HCT116 (cell line): ENCODE measurements around the gene GPX1. TPM values are rescaled to one million over a fixed set of nuclear protein-coding genes. Genes with fewer than 3 reads are reported as not detected.

Experiments
- ATAC-seq: fragments of 200-7000 bp; cut with Tn5 transposase; 2 replicates; pipeline ENCODE4 v1.9.1; 2020; ENCODE audit warnings: mild to moderate bottlenecking, moderate library complexity
- BruUV-seq: library from RNA; stranded (reverse); fragments of 400-500 nt; replicated peaks from 2 replicates; lab custom pipeline; 2021; lab: Mats Ljungman, UMichigan
- CTCF ChIA-PET: fragments of 300-600 bp; sonication (Branson Sonifier 250); formaldehyde crosslinking; loops from one replicate; lab custom pipeline; 2021; ENCODE audit warnings: antibody characterized with exemption; lab: Charles Lee
- POLR2A ChIA-PET: fragments of 300-600, 350-600 bp; sonication (Branson Sonifier 250); formaldehyde crosslinking; loops from one replicate; lab custom pipeline; 2021; ENCODE audit warnings: antibody characterized with exemption; lab: Charles Lee
- RAD21 ChIA-PET, 2 experiments: fragments of 300-600 bp; sonication (Branson Sonifier 250); formaldehyde crosslinking; loops; one replicate each; lab custom pipeline; 2023; ENCODE audit warnings: low total read pairs in 2 of 2; ENCODE audit not compliant: uncharacterized antibody in 2 of 2, unreplicated experiment in 2 of 2, low non-redundant PET in 1 of 2; lab: Charles Lee
- DNase-seq: peaks from one replicate; pipeline ENCODE4 v3.0.0-alpha.2; 2010; ENCODE audit warnings: low read depth, low spot score
- H2AFZ ChIP-seq: fragments of 200-600 bp; shearing (Covaris generic), sonication (generic); 2 replicates; pipeline ENCODE4 v1.6.1; 2017; ENCODE audit warnings: low read depth, mixed run types, mixed read lengths, antibody characterized with exemption, low read length; ENCODE audit not compliant: poor library complexity, severe bottlenecking
- H3K27ac ChIP-seq: 2 replicates; pipeline ENCODE4 v1.5.1; 2012; ENCODE audit warnings: low read depth, low read length
- H3K27me3 ChIP-seq: fragments of 200-600 bp; sonication (generic); 2 replicates; pipeline ENCODE4 v1.6.1; 2016; ENCODE audit warnings: mixed run types, low read length, mixed read lengths; ENCODE audit not compliant: insufficient read depth
- H3K36me3 ChIP-seq, 2 experiments: fragments of 200-500 bp in 1 of 2; fragments of 200-600 bp in 1 of 2; sonication (Bioruptor generic) in 1 of 2; sonication (generic) in 1 of 2; 2 replicates each; pipeline versions ENCODE4 v1.5.1 to v1.6.1; 2014 to 2016; ENCODE audit warnings: low read length in 2 of 2, inconsistent platforms in 1 of 2, mixed read lengths in 1 of 2, mixed run types in 1 of 2; ENCODE audit not compliant: insufficient read depth in 2 of 2, control insufficient read depth in 1 of 2
- H3K4me1 ChIP-seq, 2 experiments: fragments of 200-600 bp in 1 of 2; sonication (generic) in 1 of 2; 2 replicates each; pipeline versions ENCODE4 v1.5.1 to v1.6.1; 2012 to 2017; ENCODE audit warnings: low read length in 2 of 2, inconsistent platforms in 1 of 2, mild to moderate bottlenecking in 1 of 2, mixed read lengths in 1 of 2, mixed run types in 1 of 2, moderate library complexity in 1 of 2; ENCODE audit not compliant: insufficient read depth in 2 of 2, control insufficient read depth in 1 of 2
- H3K4me2 ChIP-seq: fragments of 200-600 bp; sonication (generic); 2 replicates; pipeline ENCODE4 v1.6.1; 2017; ENCODE audit warnings: mixed run types, low read length, mixed read lengths
- H3K4me3 ChIP-seq, 2 experiments: fragments of 200-600 bp in 1 of 2; sonication (generic) in 1 of 2; replicated peaks in 1 of 2; 2 replicates each; pipeline ENCODE4 v1.5.1; 2011 to 2016; ENCODE audit warnings: low read length in 2 of 2, control low read depth in 1 of 2, low read depth in 1 of 2, mild to moderate bottlenecking in 1 of 2, mixed read lengths in 1 of 2, mixed run types in 1 of 2
- H3K79me2 ChIP-seq: fragments of 200-600 bp; sonication (generic); 2 replicates; pipeline ENCODE4 v1.6.1; 2017; ENCODE audit warnings: mild to moderate bottlenecking, mixed run types, low read length, moderate library complexity, mixed read lengths; ENCODE audit not compliant: insufficient read depth
- H3K9ac ChIP-seq: fragments of 200-600 bp; sonication (generic); 2 replicates; pipeline ENCODE4 v1.6.1; 2016; ENCODE audit warnings: low read length, mixed read lengths
- H3K9me2 ChIP-seq: fragments of 200-600 bp; sonication (generic), shearing (Covaris generic); 2 replicates; pipeline ENCODE4 v1.6.1; 2017; ENCODE audit warnings: mixed run types, mild to moderate bottlenecking, moderate library complexity; ENCODE audit not compliant: insufficient read depth
- H3K9me3 ChIP-seq, 2 experiments: fragments of 200-500 bp in 1 of 2; fragments of 200-600 bp in 1 of 2; sonication (Bioruptor generic) in 1 of 2; sonication (generic) in 1 of 2; 2 replicates each; pipeline ENCODE4 v1.6.1; 2014 to 2017; ENCODE audit warnings: low read length in 2 of 2, mixed read lengths in 2 of 2, inconsistent platforms in 1 of 2, low read depth in 1 of 2, mild to moderate bottlenecking in 1 of 2, mixed run types in 1 of 2, moderate library complexity in 1 of 2; ENCODE audit not compliant: control insufficient read depth in 1 of 2, insufficient read depth in 1 of 2
- H4K20me1 ChIP-seq: fragments of 200-600 bp; sonication (generic), shearing (Covaris generic); 2 replicates; pipeline ENCODE4 v1.6.1; 2017; ENCODE audit warnings: mixed run types, mild to moderate bottlenecking, moderate library complexity; ENCODE audit not compliant: insufficient read depth
- EZH2phosphoT487 ChIP-seq: fragments of 200-600 bp; IDR thresholded peaks from 2 replicates; pipeline ENCODE4 v1.6.1; 2018; ENCODE audit warnings: antibody characterized with exemption, borderline replicate concordance
- MAX ChIP-seq: IDR thresholded peaks from 2 replicates; pipeline ENCODE4 v1.6.1; 2012
- RAD21 ChIP-seq: IDR thresholded peaks from 2 replicates; pipeline ENCODE4 v1.6.1; 2012; ENCODE audit warnings: low read depth, mild to moderate bottlenecking
- SRF ChIP-seq: IDR thresholded peaks from 2 replicates; pipeline ENCODE4 v1.6.1; 2012; ENCODE audit warnings: low read depth
- YY1 ChIP-seq: IDR thresholded peaks from 2 replicates; pipeline ENCODE4 v1.6.1; 2011; ENCODE audit warnings: low read length, low read depth, moderate library complexity, mild to moderate bottlenecking; ENCODE audit not compliant: insufficient replicate concordance; ENCODE audit errors: extremely low read depth
- ZFX ChIP-seq: fragments of 450-650 bp; IDR thresholded peaks from 2 replicates; pipeline ENCODE4 v1.6.1; 2017
- intact Hi-C: fragments of 100-400 bp; cut with micrococcal nuclease; formaldehyde crosslinking; loops from 2 replicates; pipeline ENCODE4 v1.10.0; 2022
- total RNA-seq: library from RNA; stranded (reverse); gene quantifications from one replicate; pipeline ENCODE4 v1.2.1, GENCODE V29; 2021; ENCODE audit not compliant: unreplicated experiment
- TF ChIP-seq, protein P1 (sequence below): IDR thresholded peaks from 2 replicates; pipeline ENCODE4 v1.6.1; 2012; ENCODE audit warnings: low read depth
- TF ChIP-seq, protein P2 (sequence below): IDR thresholded peaks from 2 replicates; pipeline ENCODE4 v1.6.1; 2011; ENCODE audit warnings: mild to moderate bottlenecking, low read length, moderate library complexity; ENCODE audit not compliant: insufficient replicate concordance; ENCODE audit errors: extremely low read depth

The GPX1 gene
- total RNA-seq, 1 experiment from 2014 or later, result 330 TPM

DNA sequence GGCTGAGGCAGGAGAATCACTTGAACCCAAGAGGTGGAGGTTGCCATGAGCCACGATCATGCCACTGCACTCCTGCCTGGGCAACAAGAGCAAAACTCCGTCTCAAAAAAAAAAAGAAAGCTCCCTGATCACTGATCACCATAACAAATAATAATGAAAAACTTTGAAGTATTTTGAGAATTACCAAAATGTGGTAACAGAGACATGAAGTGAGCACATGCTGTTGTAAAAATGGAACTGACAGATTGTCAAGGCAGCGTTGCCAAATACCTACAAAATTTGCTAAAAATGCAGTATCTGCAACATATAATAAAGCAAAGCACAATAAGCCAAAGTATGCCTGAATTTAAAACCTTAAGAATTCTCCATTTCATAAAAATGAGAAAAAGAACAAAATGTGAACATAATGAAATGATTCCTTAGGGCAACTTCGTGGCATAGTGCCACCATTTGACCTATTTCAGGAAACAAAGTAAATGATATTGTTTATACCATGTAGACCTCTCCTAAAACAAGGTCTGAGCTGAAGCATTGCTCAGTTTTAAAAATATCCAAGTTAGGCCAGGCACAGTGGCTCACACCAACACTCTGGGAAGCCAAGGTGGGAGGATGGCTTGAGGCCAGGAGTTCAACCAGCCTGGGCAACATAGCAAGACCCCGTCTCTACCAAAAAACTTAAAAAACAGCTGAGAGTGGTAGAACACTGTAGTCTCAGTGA lies 24.1 kb downstream of the GPX1 start (continued):
- TF ChIP-seq, protein P1, sequence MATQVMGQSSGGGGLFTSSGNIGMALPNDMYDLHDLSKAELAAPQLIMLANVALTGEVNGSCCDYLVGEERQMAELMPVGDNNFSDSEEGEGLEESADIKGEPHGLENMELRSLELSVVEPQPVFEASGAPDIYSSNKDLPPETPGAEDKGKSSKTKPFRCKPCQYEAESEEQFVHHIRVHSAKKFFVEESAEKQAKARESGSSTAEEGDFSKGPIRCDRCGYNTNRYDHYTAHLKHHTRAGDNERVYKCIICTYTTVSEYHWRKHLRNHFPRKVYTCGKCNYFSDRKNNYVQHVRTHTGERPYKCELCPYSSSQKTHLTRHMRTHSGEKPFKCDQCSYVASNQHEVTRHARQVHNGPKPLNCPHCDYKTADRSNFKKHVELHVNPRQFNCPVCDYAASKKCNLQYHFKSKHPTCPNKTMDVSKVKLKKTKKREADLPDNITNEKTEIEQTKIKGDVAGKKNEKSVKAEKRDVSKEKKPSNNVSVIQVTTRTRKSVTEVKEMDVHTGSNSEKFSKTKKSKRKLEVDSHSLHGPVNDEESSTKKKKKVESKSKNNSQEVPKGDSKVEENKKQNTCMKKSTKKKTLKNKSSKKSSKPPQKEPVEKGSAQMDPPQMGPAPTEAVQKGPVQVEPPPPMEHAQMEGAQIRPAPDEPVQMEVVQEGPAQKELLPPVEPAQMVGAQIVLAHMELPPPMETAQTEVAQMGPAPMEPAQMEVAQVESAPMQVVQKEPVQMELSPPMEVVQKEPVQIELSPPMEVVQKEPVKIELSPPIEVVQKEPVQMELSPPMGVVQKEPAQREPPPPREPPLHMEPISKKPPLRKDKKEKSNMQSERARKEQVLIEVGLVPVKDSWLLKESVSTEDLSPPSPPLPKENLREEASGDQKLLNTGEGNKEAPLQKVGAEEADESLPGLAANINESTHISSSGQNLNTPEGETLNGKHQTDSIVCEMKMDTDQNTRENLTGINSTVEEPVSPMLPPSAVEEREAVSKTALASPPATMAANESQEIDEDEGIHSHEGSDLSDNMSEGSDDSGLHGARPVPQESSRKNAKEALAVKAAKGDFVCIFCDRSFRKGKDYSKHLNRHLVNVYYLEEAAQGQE, result no peak

DNA sequence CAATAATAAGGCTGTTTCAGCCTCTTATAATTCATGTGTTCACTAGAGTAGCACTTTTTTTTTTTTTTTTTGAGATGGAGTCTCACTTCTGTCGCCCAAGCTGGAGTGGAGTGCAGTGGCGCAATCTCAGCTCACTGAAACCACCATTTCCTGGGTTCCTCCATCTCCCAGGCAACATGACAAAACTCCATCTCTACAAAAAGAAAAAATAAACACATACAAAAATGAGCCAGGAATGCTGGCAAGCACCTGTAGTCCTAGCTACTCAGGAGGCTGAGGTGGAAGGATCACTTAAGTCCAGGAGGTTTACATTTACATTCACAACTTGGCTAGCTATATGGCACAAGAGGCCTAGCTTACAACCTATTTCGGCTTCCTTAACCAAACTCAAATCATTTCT lies 25.1 kb downstream of the GPX1 start:
- TF ChIP-seq, protein P2, sequence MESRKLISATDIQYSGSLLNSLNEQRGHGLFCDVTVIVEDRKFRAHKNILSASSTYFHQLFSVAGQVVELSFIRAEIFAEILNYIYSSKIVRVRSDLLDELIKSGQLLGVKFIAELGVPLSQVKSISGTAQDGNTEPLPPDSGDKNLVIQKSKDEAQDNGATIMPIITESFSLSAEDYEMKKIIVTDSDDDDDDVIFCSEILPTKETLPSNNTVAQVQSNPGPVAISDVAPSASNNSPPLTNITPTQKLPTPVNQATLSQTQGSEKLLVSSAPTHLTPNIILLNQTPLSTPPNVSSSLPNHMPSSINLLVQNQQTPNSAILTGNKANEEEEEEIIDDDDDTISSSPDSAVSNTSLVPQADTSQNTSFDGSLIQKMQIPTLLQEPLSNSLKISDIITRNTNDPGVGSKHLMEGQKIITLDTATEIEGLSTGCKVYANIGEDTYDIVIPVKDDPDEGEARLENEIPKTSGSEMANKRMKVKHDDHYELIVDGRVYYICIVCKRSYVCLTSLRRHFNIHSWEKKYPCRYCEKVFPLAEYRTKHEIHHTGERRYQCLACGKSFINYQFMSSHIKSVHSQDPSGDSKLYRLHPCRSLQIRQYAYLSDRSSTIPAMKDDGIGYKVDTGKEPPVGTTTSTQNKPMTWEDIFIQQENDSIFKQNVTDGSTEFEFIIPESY, result no peak
- no peak for TF ChIP-seq MAX
- no peak for TF ChIP-seq RAD21
- TF ChIP-seq SRF, result no peak
- TF ChIP-seq ZFX, result no peak
- TF ChIP-seq YY1, result no peak
- TF ChIP-seq EZH2phosphoT487, result no peak
- no peak overlapping the region for H2AFZ ChIP-seq
- H3K36me3 ChIP-seq, result peaks cover 32 to 33% of the 10 kb centered on the region in 2 experiments; a peak in 3 of 4 replicates
- intact Hi-C loops, result no loop called here
- no peak overlapping the region for H3K27ac ChIP-seq
- H3K4me1 ChIP-seq, result no peaks in the 10 kb centered on the region
- RAD21 ChIA-PET, result no interaction called here
- H3K4me3 ChIP-seq, result no peak overlapping the region
- no peaks in the 10 kb centered on the region for H3K27me3 ChIP-seq
- ATAC-seq (no peak), DNase-seq (no peak)
- no TSS peak for BruUV-seq
- H3K79me2 ChIP-seq, result peaks cover 42% of the 10 kb centered on the region
- H3K9me3 ChIP-seq, result no peaks in the 10 kb centered on the region
- H4K20me1 ChIP-seq, result no peaks in the 10 kb centered on the region
- POLR2A ChIA-PET, result no interaction called here
- no peak overlapping the region for H3K4me2 ChIP-seq
- H3K9me2 ChIP-seq, result no peaks in the 10 kb centered on the region
- CTCF ChIA-PET, result no interaction called here
- no peak overlapping the region for H3K9ac ChIP-seq
